HepG2 (cell line): ENCODE measurements around the gene OR2T27. TPM values are rescaled to one million over a fixed set of nuclear protein-coding genes. Genes with fewer than 3 reads are reported as not detected.

ENCODE experiments used
- ATAC-seq: fragments of 200-7000 bp; cut with Tn5 transposase; 3 replicates; pipeline ENCODE4 v1.9.1; 2020; ENCODE audit warnings: mild to moderate bottlenecking, moderate library complexity
- BruUV-seq: library from RNA; stranded (reverse); fragments of 400-500 nt; replicated peaks from 2 replicates; lab custom pipeline; 2021; lab: Mats Ljungman, UMichigan
- CTCF ChIA-PET: fragments of 300-600 bp; formaldehyde crosslinking; extraction: SDS; loops from one replicate; lab custom pipeline; 2021; ENCODE audit warnings: low total read pairs, inconsistent platforms, low intra/inter-chr PET ratio; lab: Yijun Ruan, JAX
- POLR2A ChIA-PET: fragments of 350-600 bp; sonication (Branson Sonifier 250); formaldehyde crosslinking; loops from one replicate; lab custom pipeline; 2020; ENCODE audit warnings: antibody characterized with exemption, inconsistent platforms; lab: Yijun Ruan, JAX
- DNase-seq: peaks from one replicate; pipeline ENCODE4 v3.0.0-alpha.2; 2015; ENCODE audit warnings: low spot score
- FAIRE-seq: peaks from 3 replicates; lab custom pipeline; 2011; peaks lifted over from hg19 to GRCh38; lab: Jason Lieb, UNC
- H2AFZ ChIP-seq: one replicate; pipeline ENCODE4 v1.6.1; 2011; ENCODE audit warnings: low read length, inconsistent platforms
- H3K27ac ChIP-seq: fragments of 300-600 bp; 3 replicates; pipeline ENCODE4 v1.8.0; 2011; ENCODE audit warnings: mixed run types, mild to moderate bottlenecking, mixed read lengths, low read length, inconsistent platforms; ENCODE audit not compliant: insufficient read depth; ENCODE audit errors: extremely low read length
- H3K27me3 ChIP-seq, 2 experiments: fragments of 200-600 bp in 1 of 2; 2 replicates in 1 of 2; 3 replicates in 1 of 2; pipeline versions ENCODE4 v1.6.0 to v1.8.0; 2011; ENCODE audit warnings: low read length in 2 of 2, mild to moderate bottlenecking in 2 of 2, moderate library complexity in 2 of 2, inconsistent platforms in 1 of 2; ENCODE audit not compliant: insufficient read depth in 2 of 2, control insufficient read depth in 1 of 2
- H3K36me3 ChIP-seq, 2 experiments: fragments of 200-600 bp in 1 of 2; replicated peaks in 1 of 2; 2 replicates in 1 of 2; 3 replicates in 1 of 2; pipeline versions ENCODE4 v1.5.1 to v1.8.0; 2011; ENCODE audit warnings: low read length in 2 of 2, inconsistent platforms in 1 of 2; ENCODE audit not compliant: insufficient read depth in 2 of 2, control insufficient read depth in 1 of 2
- H3K4me1 ChIP-seq: 2 replicates; pipeline ENCODE4 v1.5.1; 2012; ENCODE audit warnings: low read length, inconsistent platforms; ENCODE audit not compliant: insufficient read depth
- H3K4me2 ChIP-seq: 2 replicates; pipeline ENCODE4 v1.6.0; 2011; ENCODE audit warnings: low read depth, low read length, inconsistent platforms
- H3K4me3 ChIP-seq, 3 experiments: fragments of 200-600 bp in 1 of 3; sonication (generic), shearing (Covaris generic) in 1 of 3; replicated peaks in 1 of 3; 2 replicates each; pipeline ENCODE4 v1.5.1; 2011 to 2016; ENCODE audit warnings: low read length in 3 of 3, inconsistent platforms in 2 of 3, low read depth in 2 of 3, mild to moderate bottlenecking in 2 of 3, control low read depth in 1 of 3, mixed read lengths in 1 of 3; ENCODE audit not compliant: insufficient read depth in 1 of 3
- H3K79me2 ChIP-seq: one replicate; pipeline ENCODE4 v1.6.1; 2011; ENCODE audit warnings: low read length, inconsistent platforms; ENCODE audit not compliant: insufficient read depth
- H3K9ac ChIP-seq: 2 replicates; pipeline ENCODE4 v1.6.0; 2011; ENCODE audit warnings: mild to moderate bottlenecking, low read depth, low read length, inconsistent platforms; ENCODE audit not compliant: insufficient read depth
- H3K9me3 ChIP-seq: 2 replicates; pipeline ENCODE4 v1.5.1; 2012; ENCODE audit warnings: mild to moderate bottlenecking, low read length
- H4K20me1 ChIP-seq: 2 replicates; pipeline ENCODE4 v1.6.0; 2011; ENCODE audit warnings: inconsistent platforms, mild to moderate bottlenecking, low read length, moderate library complexity; ENCODE audit not compliant: insufficient read depth
- ETV5 ChIP-seq: IDR thresholded peaks from 2 replicates; pipeline ENCODE4 v1.6.1; 2018; ENCODE audit warnings: missing biosample characterization, missing genetic modification reagents, inconsistent platforms, borderline replicate concordance
- HOXA9 ChIP-seq: sonication (generic); formaldehyde crosslinking; IDR thresholded peaks from 2 replicates; pipeline ENCODE4 v1.8.1; 2022; ENCODE audit warnings: missing genetic modification reagents, mild to moderate bottlenecking, moderate library complexity, borderline replicate concordance
- IKZF4 ChIP-seq: sonication (generic); formaldehyde crosslinking; IDR thresholded peaks from 2 replicates; pipeline ENCODE4 v1.5.1; 2020; ENCODE audit warnings: borderline replicate concordance, mild to moderate bottlenecking, low read depth, missing genetic modification reagents; ENCODE audit errors: not compliant biosample characterization
- KMT2B ChIP-seq: IDR thresholded peaks from 2 replicates; pipeline ENCODE4 v1.6.1; 2016; ENCODE audit warnings: missing genetic modification reagents, missing compliant biosample characterization
- LCORL ChIP-seq, 2 experiments: fragments of 450-650 bp in 1 of 2; sonication (generic) in 1 of 2; formaldehyde crosslinking in 1 of 2; IDR thresholded peaks; 2 replicates each; pipeline versions ENCODE4 v1.5.0 to v1.6.1; 2017 to 2020; ENCODE audit warnings: antibody characterized with exemption in 1 of 2, missing genetic modification reagents in 1 of 2
- RBAK ChIP-seq: sonication (generic); formaldehyde crosslinking; IDR thresholded peaks from 2 replicates; pipeline ENCODE4 v1.5.1; 2020; ENCODE audit warnings: mild to moderate bottlenecking, missing genetic modification reagents
- RBM39 ChIP-seq: fragments of 200-400 bp; formaldehyde crosslinking; IDR thresholded peaks from one replicate; pipeline ENCODE4 v1.6.1; 2018; ENCODE audit warnings: antibody characterized with exemption, mild to moderate bottlenecking, low read depth, low read length; ENCODE audit not compliant: poor library complexity, severe bottlenecking
- RORA ChIP-seq: sonication (generic); formaldehyde crosslinking; IDR thresholded peaks from 2 replicates; pipeline ENCODE4 v1.5.0; 2020; ENCODE audit warnings: mild to moderate bottlenecking, missing genetic modification reagents, moderate library complexity
- RXRA ChIP-seq: sonication (generic); formaldehyde crosslinking; IDR thresholded peaks from 2 replicates; pipeline ENCODE4 v1.5.1; 2020; ENCODE audit warnings: missing genetic modification reagents
- SOX5 ChIP-seq: IDR thresholded peaks from 2 replicates; pipeline ENCODE4 v1.6.1; 2016; ENCODE audit warnings: borderline replicate concordance
- TEF ChIP-seq: sonication (generic); formaldehyde crosslinking; IDR thresholded peaks from 2 replicates; pipeline ENCODE4 v1.5.0; 2020; ENCODE audit warnings: missing genetic modification reagents
- YY1 ChIP-seq: IDR thresholded peaks from 2 replicates; pipeline ENCODE4 v1.6.1; 2011; ENCODE audit warnings: low read length, low read depth, moderate library complexity, mild to moderate bottlenecking; ENCODE audit not compliant: insufficient read depth, insufficient replicate concordance
- ZFP37 ChIP-seq: sonication (generic); formaldehyde crosslinking; IDR thresholded peaks from 2 replicates; pipeline ENCODE4 v1.4.0; 2020; ENCODE audit warnings: missing genetic modification reagents, borderline replicate concordance
- ZFP82 ChIP-seq: sonication (generic); formaldehyde crosslinking; IDR thresholded peaks from 2 replicates; pipeline ENCODE4 v1.5.1; 2020; ENCODE audit warnings: mild to moderate bottlenecking, missing genetic modification reagents, borderline replicate concordance
- ZMAT3 ChIP-seq: sonication (generic); formaldehyde crosslinking; conservative IDR thresholded peaks from 2 replicates; pipeline ENCODE4 v1.7.0; 2021; ENCODE audit warnings: missing genetic modification reagents
- ZNF598 ChIP-seq: sonication (generic); formaldehyde crosslinking; IDR thresholded peaks from 2 replicates; pipeline ENCODE4 v1.5.1; 2020; ENCODE audit warnings: mild to moderate bottlenecking, missing genetic modification reagents, borderline replicate concordance
- ZNF678 ChIP-seq: sonication (generic); formaldehyde crosslinking; IDR thresholded peaks from 2 replicates; pipeline ENCODE4 v1.4.0; 2020; ENCODE audit warnings: mild to moderate bottlenecking, missing genetic modification reagents
- ZSCAN21 ChIP-seq: sonication (generic); formaldehyde crosslinking; IDR thresholded peaks from 2 replicates; pipeline ENCODE4 v1.8.0; 2022; ENCODE audit warnings: mild to moderate bottlenecking, missing genetic modification reagents, moderate library complexity, borderline replicate concordance
- WGBS: methylation state at CpG from one replicate; pipeline ENCODE4 v1.1.6; 2017; ENCODE audit warnings: low lambda C conversion rate; 5-methylcytosine and 5-hydroxymethylcytosine counted together
- in situ Hi-C: cut with HindIII; loops from 2 replicates; pipeline ENCODE4 v1.10.0; 2017; ENCODE audit warnings: low pct_unique_long_range_greater_than_20kb; ENCODE audit not compliant: extremely low pct_ligation_motif_present
- intact Hi-C: fragments of 100-400 bp; cut with micrococcal nuclease; formaldehyde crosslinking; loops from one replicate; pipeline ENCODE4 v1.10.0; 2022; ENCODE audit not compliant: unreplicated experiment
- polyA plus RNA-seq, 8 experiments: library from polyadenylated mRNA; depleted of rRNA in 3 of 8; stranded (reverse) in 7 of 8; unstranded in 1 of 8; fragments of >200 nt; fragmentation: Illumina TruSeq in 4 of 8; extraction: Trizol in 4 of 8; gene quantifications; 2 replicates each; pipeline versions ENCODE4 v1.2.1 to v1.2.3, GENCODE V29; 2011 to 2016; ENCODE audit warnings: low read depth in 4 of 8, missing spikeins in 1 of 8, mixed read lengths in 1 of 8; ENCODE audit not compliant: insufficient read depth in 1 of 8
- total RNA-seq, 5 experiments: library from RNA; depleted of rRNA; stranded (reverse); fragments of >200 nt; fragmentation: Illumina TruSeq; extraction: Trizol; gene quantifications; 2 replicates each; pipeline ENCODE4 v1.2.3, GENCODE V29; 2016; ENCODE audit warnings: low read depth in 1 of 5
- TF ChIP-seq, protein P1 (sequence below): sonication (generic); formaldehyde crosslinking; IDR thresholded peaks from 2 replicates; pipeline ENCODE4 v1.5.0; 2020; ENCODE audit warnings: mild to moderate bottlenecking, missing genetic modification reagents

OR2T27 gene
- total and polyA plus RNA-seq, 2 of the 13 experiments (the other 11 are each of a cell fraction or from before 2014, with no cell fraction given) = not detected

- Histone ChIP-seq H3K4me1 (no peaks in the 10 kb centered on the region), H3K27me3 (no peaks in the 10 kb centered on the region), H3K36me3 (no peaks in the 10 kb centered on the region), H2AFZ (no peak overlapping the region), H4K20me1 (no peaks in the 10 kb centered on the region), H3K27ac (no peak overlapping the region), H3K4me3 (no peak overlapping the region), H3K9ac (no peak overlapping the region), H3K4me2 (no peak overlapping the region), H3K79me2 (no peaks in the 10 kb centered on the region), H3K9me3 (no peaks in the 10 kb centered on the region)
- FAIRE-seq = no peak
- in situ Hi-C loops = loop anchor here (10.0 kb wide), 1 partner anchor 71 kb away; no protein-coding TSS in a partner anchor
- ChIA-PET CTCF (interaction anchor here (4.3 kb wide), 1 partner anchor 110 kb away, joined by 40 read pairs; no protein-coding TSS in a partner anchor), POLR2A (no interaction called here)
- intact Hi-C loops = loop anchor here (1.0 to 5.0 kb wide), 3 partner anchors 97 to 143 kb away; partner anchors contain the start of gene ZNF672
- TF ChIP-seq ETV5 (CRISPR knock-in tag) (no peak), TEF (CRISPR knock-in tag) (no peak), ZFP37 (CRISPR knock-in tag) (no peak), RBM39 (no peak), ZNF598 (CRISPR knock-in tag) (no peak), IKZF4 (CRISPR knock-in tag) (no peak), KMT2B (CRISPR knock-in tag) (no peak), ZNF678 (CRISPR knock-in tag) (no peak), ZMAT3 (CRISPR knock-in tag) (no peak), ZFP82 (CRISPR knock-in tag) (no peak), YY1 (no peak), RORA (CRISPR knock-in tag) (no peak), HOXA9 (no peak), RBAK (CRISPR knock-in tag) (no peak), SOX5 (CRISPR knock-in tag) (no peak), RXRA (CRISPR knock-in tag) (no peak), ZSCAN21 (CRISPR knock-in tag) (no peak), LCORL (IDR thresholded peaks at IDR 0.05) (no peak), LCORL (CRISPR knock-in tag; IDR thresholded peaks at IDR 0.05) (no peak)
- TF ChIP-seq, protein P1, sequence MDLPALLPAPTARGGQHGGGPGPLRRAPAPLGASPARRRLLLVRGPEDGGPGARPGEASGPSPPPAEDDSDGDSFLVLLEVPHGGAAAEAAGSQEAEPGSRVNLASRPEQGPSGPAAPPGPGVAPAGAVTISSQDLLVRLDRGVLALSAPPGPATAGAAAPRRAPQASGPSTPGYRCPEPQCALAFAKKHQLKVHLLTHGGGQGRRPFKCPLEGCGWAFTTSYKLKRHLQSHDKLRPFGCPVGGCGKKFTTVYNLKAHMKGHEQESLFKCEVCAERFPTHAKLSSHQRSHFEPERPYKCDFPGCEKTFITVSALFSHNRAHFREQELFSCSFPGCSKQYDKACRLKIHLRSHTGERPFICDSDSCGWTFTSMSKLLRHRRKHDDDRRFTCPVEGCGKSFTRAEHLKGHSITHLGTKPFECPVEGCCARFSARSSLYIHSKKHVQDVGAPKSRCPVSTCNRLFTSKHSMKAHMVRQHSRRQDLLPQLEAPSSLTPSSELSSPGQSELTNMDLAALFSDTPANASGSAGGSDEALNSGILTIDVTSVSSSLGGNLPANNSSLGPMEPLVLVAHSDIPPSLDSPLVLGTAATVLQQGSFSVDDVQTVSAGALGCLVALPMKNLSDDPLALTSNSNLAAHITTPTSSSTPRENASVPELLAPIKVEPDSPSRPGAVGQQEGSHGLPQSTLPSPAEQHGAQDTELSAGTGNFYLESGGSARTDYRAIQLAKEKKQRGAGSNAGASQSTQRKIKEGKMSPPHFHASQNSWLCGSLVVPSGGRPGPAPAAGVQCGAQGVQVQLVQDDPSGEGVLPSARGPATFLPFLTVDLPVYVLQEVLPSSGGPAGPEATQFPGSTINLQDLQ (CRISPR knock-in tag) = no peak
- DNase-seq = no peak
- ATAC-seq = no peak
- WGBS = 54% methylated on average over 13 of the region's 13 CpGs
- BruUV-seq = no TSS peak
These were observed 40.3 kb upstream of the OR2T27 start for GRCh38 chr1:248695451-248696132.
